A549 (cell line): ENCODE measurements around the gene CCDC80. TPM values are rescaled to one million over a fixed set of nuclear protein-coding genes. Genes with fewer than 3 reads are reported as not detected.

Source experiments
- ATAC-seq, 2 experiments: fragments of 200-7000 bp in 1 of 2; fragments of >200 bp in 1 of 2; cut with Nextera tagmentation in 1 of 2; cut with Tn5 transposase in 1 of 2; 3 replicates each; pipeline versions ENCODE4 v1.8.0 to v1.9.1; 2018 to 2020; ENCODE audit warnings: mild to moderate bottlenecking in 1 of 2, moderate library complexity in 1 of 2
- CTCF ChIA-PET: fragments of 300-600 bp; sonication (Branson Sonifier 250); formaldehyde crosslinking; extraction: SDS; loops from one replicate; lab custom pipeline; 2021; ENCODE audit warnings: antibody characterized with exemption, inconsistent platforms; lab: Yijun Ruan, JAX
- POLR2A ChIA-PET: fragments of 350-600 bp; formaldehyde crosslinking; extraction: SDS; loops from one replicate; lab custom pipeline; 2021; ENCODE audit warnings: antibody characterized with exemption, inconsistent platforms; lab: Yijun Ruan, JAX
- DNase-seq, 2 experiments: peaks; one replicate each; pipeline versions ENCODE4 v3.0.0 to v3.0.0-alpha.2; 2011 to 2016; ENCODE audit warnings: low read depth in 1 of 2, low spot score in 1 of 2
- FAIRE-seq: peaks from 2 replicates; lab custom pipeline; 2011; peaks lifted over from hg19 to GRCh38; lab: Jason Lieb, UNC
- H3K27ac ChIP-seq, 2 experiments: fragments of >200 bp; sonication (Bioruptor Twin); formaldehyde crosslinking; 3 replicates each; pipeline ENCODE4 v1.5.1; 2016 to 2017
- H3K4me1 ChIP-seq: fragments of >200 bp; sonication (Bioruptor Twin); formaldehyde crosslinking; 3 replicates; pipeline ENCODE4 v1.6.1; 2016
- H3K4me2 ChIP-seq: fragments of >200 bp; sonication (Bioruptor Twin); formaldehyde crosslinking; 3 replicates; pipeline ENCODE4 v1.6.1; 2016
- H3K4me3 ChIP-seq: fragments of >200 bp; sonication (Bioruptor Twin); formaldehyde crosslinking; 3 replicates; pipeline ENCODE4 v1.5.1; 2016
- H3K9me3 ChIP-seq: fragments of >200 bp; sonication (Bioruptor Twin); formaldehyde crosslinking; 3 replicates; pipeline ENCODE4 v1.6.1; 2016
- BHLHE40 ChIP-seq: IDR thresholded peaks from 2 replicates; pipeline ENCODE4 v1.6.1; 2012; ENCODE audit warnings: low read depth, low read length, inconsistent platforms
- CBX2 ChIP-seq: fragments of 200-600 bp; sonication (generic); IDR thresholded peaks from 2 replicates; pipeline ENCODE4 v1.6.1; 2016; ENCODE audit warnings: low read depth, mild to moderate bottlenecking, borderline replicate concordance
- CHD2 ChIP-seq: fragments of 150-350 bp; IDR thresholded peaks from 2 replicates; pipeline ENCODE4 v1.6.1; 2014; ENCODE audit warnings: low read length; ENCODE audit not compliant: partially characterized antibody
- CHD4 ChIP-seq: fragments of 200-600 bp; sonication (generic); IDR thresholded peaks from 2 replicates; pipeline ENCODE4 v1.6.1; 2016; ENCODE audit warnings: antibody characterized with exemption, mild to moderate bottlenecking, borderline replicate concordance
- ESRRA ChIP-seq: fragments of 150-350 bp; IDR thresholded peaks from 2 replicates; pipeline ENCODE4 v1.6.1; 2014; ENCODE audit warnings: mild to moderate bottlenecking, low read length, borderline replicate concordance
- HDAC2 ChIP-seq: fragments of 200-600 bp; sonication (generic); IDR thresholded peaks from 2 replicates; pipeline ENCODE4 v1.6.1; 2016
- HEYL ChIP-seq: fragments of 250-450 bp; sonication (Bioruptor Pico); IDR thresholded peaks from 2 replicates; pipeline ENCODE4 v1.8.0; 2021; ENCODE audit warnings: mild to moderate bottlenecking, moderate library complexity
- HOXB13 ChIP-seq: fragments of 250-450 bp; sonication (Bioruptor Pico); IDR thresholded peaks from 2 replicates; pipeline ENCODE4 v1.5.0; 2020; ENCODE audit warnings: low read depth, mild to moderate bottlenecking, moderate library complexity
- HOXB5 ChIP-seq: fragments of 250-450 bp; sonication (Bioruptor Pico); IDR thresholded peaks from 2 replicates; pipeline ENCODE4 v1.5.0; 2020; ENCODE audit warnings: mild to moderate bottlenecking, moderate library complexity
- JUN ChIP-seq, 2 experiments: fragments of >200 bp; sonication (Bioruptor Twin); formaldehyde crosslinking; IDR thresholded peaks; 2 replicates in 1 of 2; 3 replicates in 1 of 2; pipeline ENCODE4 v1.6.1; 2016 to 2017
- KDM1A ChIP-seq: fragments of 200-600 bp; sonication (generic); IDR thresholded peaks from 2 replicates; pipeline ENCODE4 v1.6.1; 2016; ENCODE audit warnings: low read depth, mild to moderate bottlenecking
- KDM5A ChIP-seq: fragments of 200-600 bp; sonication (generic); IDR thresholded peaks from 2 replicates; pipeline ENCODE4 v1.6.1; 2016; ENCODE audit warnings: antibody characterized with exemption, mild to moderate bottlenecking
- MYC ChIP-seq: IDR thresholded peaks from 2 replicates; pipeline ENCODE4 v1.6.1; 2012; ENCODE audit warnings: mild to moderate bottlenecking, inconsistent platforms, low read length, improper control_type of control experiment, borderline replicate concordance
- NFE2L2 ChIP-seq: fragments of 150-350 bp; conservative IDR thresholded peaks from 2 replicates; pipeline ENCODE4 v1.6.1; 2014; ENCODE audit warnings: low read length
- NR3C1 ChIP-seq: fragments of >200 bp; sonication (Bioruptor Twin); formaldehyde crosslinking; IDR thresholded peaks from 3 replicates; pipeline ENCODE4 v1.6.1; 2017
- POLR2AphosphoS2 ChIP-seq: conservative IDR thresholded peaks from 2 replicates; pipeline ENCODE4 v1.6.1; 2012; ENCODE audit warnings: low read length, improper control_type of control experiment, inconsistent platforms
- RAD21 ChIP-seq, 2 experiments: fragments of >200 bp in 1 of 2; sonication (Bioruptor Twin) in 1 of 2; formaldehyde crosslinking in 1 of 2; IDR thresholded peaks in 1 of 2; conservative IDR thresholded peaks in 1 of 2; 2 replicates in 1 of 2; 3 replicates in 1 of 2; pipeline ENCODE4 v1.6.1; 2012 to 2018; ENCODE audit warnings: inconsistent platforms in 1 of 2
- RARB ChIP-seq: fragments of 250-450 bp; sonication (Bioruptor Pico); IDR thresholded peaks from 2 replicates; pipeline ENCODE4 v1.8.0; 2021; ENCODE audit warnings: mild to moderate bottlenecking, moderate library complexity
- RCOR1 ChIP-seq: fragments of 150-350 bp; IDR thresholded peaks from 2 replicates; pipeline ENCODE4 v1.6.1; 2014; ENCODE audit warnings: antibody characterized with exemption, low read length, low read depth
- SMC3 ChIP-seq: fragments of >200 bp; sonication (Bioruptor Twin); formaldehyde crosslinking; IDR thresholded peaks from 3 replicates; pipeline ENCODE4 v1.6.1; 2018; ENCODE audit warnings: inconsistent platforms
- TFCP2L1 ChIP-seq: fragments of 250-450 bp; sonication (Bioruptor Pico); IDR thresholded peaks from 2 replicates; pipeline ENCODE4 v1.5.0; 2021; ENCODE audit warnings: mild to moderate bottlenecking
- WGBS: methylation state at CpG from one replicate; pipeline ENCODE4 v1.1.6; 2017; ENCODE audit errors: missing lambda C conversion rate; 5-methylcytosine and 5-hydroxymethylcytosine counted together
- polyA plus RNA-seq, 4 experiments: library from polyadenylated mRNA; depleted of rRNA in 3 of 4; stranded (reverse); fragments of >200 nt; fragmentation: RNase III in 1 of 4; extraction: RNeasy Plus Mini Kit Qiagen cat#74134 plus additional on column Dnase treatment in 1 of 4; gene quantifications; 2 replicates in 3 of 4; 3 replicates in 1 of 4; pipeline ENCODE4 v1.2.3, GENCODE V29; 2011 to 2017
- TF ChIP-seq, protein P1 (sequence below): IDR thresholded peaks from 2 replicates; pipeline ENCODE4 v1.6.1; 2012
- TF ChIP-seq, protein P2 (sequence below): fragments of >200 bp; sonication (Bioruptor Twin); formaldehyde crosslinking; IDR thresholded peaks from 3 replicates; pipeline ENCODE4 v1.6.1; 2016
- TF ChIP-seq, protein P3 (sequence below): IDR thresholded peaks from 2 replicates; pipeline ENCODE4 v1.6.1; 2012
- TF ChIP-seq, protein P4 (sequence below): fragments of 150-350 bp; IDR thresholded peaks from 2 replicates; pipeline ENCODE4 v1.6.1; 2014; ENCODE audit warnings: low read depth, mild to moderate bottlenecking, low read length
- TF ChIP-seq, protein P5 (sequence below): fragments of 250-450 bp; sonication (Bioruptor Pico); IDR thresholded peaks from 2 replicates; pipeline ENCODE4 v1.5.0; 2021; ENCODE audit warnings: mild to moderate bottlenecking, moderate library complexity, borderline replicate concordance

The CCDC80 gene
- polyA plus RNA-seq, 2 of the 4 experiments (the other 2 are of a cell fraction), result 54.1 to 148 TPM

DNA sequence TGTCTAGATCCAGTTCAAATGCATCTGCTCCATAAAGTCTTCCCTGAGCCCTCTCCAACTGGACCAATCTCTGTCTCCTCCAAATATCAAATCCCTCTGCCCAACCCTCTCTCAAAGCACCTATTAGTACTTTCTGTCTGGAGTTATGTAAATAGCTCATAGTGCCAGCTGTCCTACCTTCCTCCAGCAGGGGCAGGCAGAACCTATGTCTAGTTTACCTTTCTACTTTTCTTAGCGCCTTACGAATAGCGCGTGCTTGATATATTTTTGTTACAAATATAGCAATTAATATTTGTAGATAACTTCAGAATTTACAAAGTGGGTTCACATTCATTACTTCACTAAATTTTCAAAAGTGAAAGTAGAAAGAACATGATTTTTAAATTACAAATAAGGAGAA, 14.0 kb upstream of the CCDC80 start:
- peak in 1 of 2 experiments; percentile 64 for DNase-seq
- peak overlapping the region; percentile 82 for H3K4me2 ChIP-seq
- peak overlapping the region; percentile 92 to 99 for H3K27ac ChIP-seq
- H3K9me3 ChIP-seq, result peaks cover 8% of the 10 kb centered on the region
- ATAC-seq, result peak in 1 of 2 experiments; percentile 12; a peak in 1 of 6 replicates
- TF ChIP-seq CHD2 (no peak), POLR2AphosphoS2 (no peak), TFCP2L1 (no peak), NR3C1 (no peak), SMC3 (0 out of 3 replicates have a peak, but pooled peaks have one; percentile 13), HDAC2 (no peak), CBX2 (no peak), JUN (IDR thresholded peaks at IDR 0.05) (no peak), RAD21 (conservative IDR thresholded peaks at IDR 0.05 in 1 of 2, IDR thresholded peaks at IDR 0.05 in 1 of 2) (peak in 1 of 2 experiments; percentile 49; a peak in 3 of 5 replicates)
- TF ChIP-seq, protein P1, sequence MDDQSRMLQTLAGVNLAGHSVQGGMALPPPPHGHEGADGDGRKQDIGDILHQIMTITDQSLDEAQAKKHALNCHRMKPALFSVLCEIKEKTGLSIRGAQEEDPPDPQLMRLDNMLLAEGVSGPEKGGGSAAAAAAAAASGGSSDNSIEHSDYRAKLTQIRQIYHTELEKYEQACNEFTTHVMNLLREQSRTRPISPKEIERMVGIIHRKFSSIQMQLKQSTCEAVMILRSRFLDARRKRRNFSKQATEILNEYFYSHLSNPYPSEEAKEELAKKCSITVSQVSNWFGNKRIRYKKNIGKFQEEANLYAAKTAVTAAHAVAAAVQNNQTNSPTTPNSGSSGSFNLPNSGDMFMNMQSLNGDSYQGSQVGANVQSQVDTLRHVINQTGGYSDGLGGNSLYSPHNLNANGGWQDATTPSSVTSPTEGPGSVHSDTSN, result no peak
- TF ChIP-seq, protein P2, sequence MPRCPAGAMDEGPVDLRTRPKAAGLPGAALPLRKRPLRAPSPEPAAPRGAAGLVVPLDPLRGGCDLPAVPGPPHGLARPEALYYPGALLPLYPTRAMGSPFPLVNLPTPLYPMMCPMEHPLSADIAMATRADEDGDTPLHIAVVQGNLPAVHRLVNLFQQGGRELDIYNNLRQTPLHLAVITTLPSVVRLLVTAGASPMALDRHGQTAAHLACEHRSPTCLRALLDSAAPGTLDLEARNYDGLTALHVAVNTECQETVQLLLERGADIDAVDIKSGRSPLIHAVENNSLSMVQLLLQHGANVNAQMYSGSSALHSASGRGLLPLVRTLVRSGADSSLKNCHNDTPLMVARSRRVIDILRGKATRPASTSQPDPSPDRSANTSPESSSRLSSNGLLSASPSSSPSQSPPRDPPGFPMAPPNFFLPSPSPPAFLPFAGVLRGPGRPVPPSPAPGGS, result no peak
- no peak overlapping the region for H3K4me3 ChIP-seq
- 92% methylated on average over 4 of the region's 4 CpGs for WGBS
- FAIRE-seq, result no peak
- POLR2A ChIA-PET, result interaction anchor here (0.6 to 4.2 kb wide), 4 partner anchors 12 to 159 kb away, joined by 3 to 51 read pairs (median 8); no protein-coding TSS in a partner anchor
- H3K4me1 ChIP-seq, result peaks cover 65% of the 10 kb centered on the region
- CTCF ChIA-PET, result interaction anchor here (0.7 to 6.2 kb wide), 11 partner anchors 8 to 324 kb away, joined by 3 to 65 read pairs (median 9); partner anchors contain the start of genes CCDC80 and CD200R1

DNA sequence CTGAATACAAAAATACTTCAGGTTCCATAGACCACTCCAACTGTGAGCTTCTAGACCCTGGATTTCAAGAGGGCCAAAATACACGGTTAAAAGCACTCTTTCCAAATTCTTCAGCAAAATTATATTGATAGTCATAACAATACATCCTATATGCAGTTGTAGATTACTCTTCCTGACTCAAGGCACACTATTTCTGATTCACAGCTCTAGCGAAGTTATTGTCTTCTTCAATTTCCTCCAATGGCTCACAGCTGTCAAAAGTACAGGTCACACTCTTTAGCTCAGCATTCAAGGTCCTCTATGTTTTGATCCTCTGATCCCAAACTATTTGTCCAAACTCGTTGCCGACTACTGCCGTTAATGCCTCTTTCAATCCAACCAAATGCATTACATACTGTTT, 13.5 kb upstream of the CCDC80 start:
- Histone ChIP-seq H3K4me3 (no peak overlapping the region), H3K27ac (peak overlapping the region; percentile 92 to 99), H3K4me1 (peaks cover 69% of the 10 kb centered on the region), H3K4me2 (peak overlapping the region; percentile 82), H3K9me3 (peaks cover 8% of the 10 kb centered on the region)
- POLR2A ChIA-PET, result interaction anchor here (0.9 to 4.2 kb wide), 7 partner anchors 12 to 80 kb away, joined by 3 to 51 read pairs (median 6); no protein-coding TSS in a partner anchor
- CTCF ChIA-PET, result interaction anchor here (0.7 to 6.2 kb wide), 16 partner anchors 9 to 325 kb away, joined by 3 to 65 read pairs (median 8); partner anchors contain the start of genes CCDC80 and CD200R1
- DNase-seq (no peak), ATAC-seq (peak; percentile 2 to 3; a peak in 3 of 6 replicates), FAIRE-seq (no peak)
- WGBS, result 59% methylated on average over 5 of the region's 5 CpGs
- TF ChIP-seq HOXB5, result no peak
- TF ChIP-seq RARB (CRISPR knock-in tag), result no peak
- TF ChIP-seq, protein P3, sequence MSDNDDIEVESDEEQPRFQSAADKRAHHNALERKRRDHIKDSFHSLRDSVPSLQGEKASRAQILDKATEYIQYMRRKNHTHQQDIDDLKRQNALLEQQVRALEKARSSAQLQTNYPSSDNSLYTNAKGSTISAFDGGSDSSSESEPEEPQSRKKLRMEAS, result no peak
- TF ChIP-seq MYC, result no peak
- TF ChIP-seq RCOR1, result no peak
- no peak for TF ChIP-seq CBX2
- TF ChIP-seq KDM1A, result no peak
- no peak for TF ChIP-seq ESRRA
- TF ChIP-seq HDAC2, result no peak
- no peak for TF ChIP-seq CHD4
- TF ChIP-seq HOXB13, result no peak
- TF ChIP-seq, protein P4, sequence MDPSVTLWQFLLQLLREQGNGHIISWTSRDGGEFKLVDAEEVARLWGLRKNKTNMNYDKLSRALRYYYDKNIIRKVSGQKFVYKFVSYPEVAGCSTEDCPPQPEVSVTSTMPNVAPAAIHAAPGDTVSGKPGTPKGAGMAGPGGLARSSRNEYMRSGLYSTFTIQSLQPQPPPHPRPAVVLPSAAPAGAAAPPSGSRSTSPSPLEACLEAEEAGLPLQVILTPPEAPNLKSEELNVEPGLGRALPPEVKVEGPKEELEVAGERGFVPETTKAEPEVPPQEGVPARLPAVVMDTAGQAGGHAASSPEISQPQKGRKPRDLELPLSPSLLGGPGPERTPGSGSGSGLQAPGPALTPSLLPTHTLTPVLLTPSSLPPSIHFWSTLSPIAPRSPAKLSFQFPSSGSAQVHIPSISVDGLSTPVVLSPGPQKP, result no peak
- TF ChIP-seq KDM5A, result no peak
- TF ChIP-seq HEYL (CRISPR knock-in tag), result no peak
- TF ChIP-seq BHLHE40, result no peak
- TF ChIP-seq, protein P5, sequence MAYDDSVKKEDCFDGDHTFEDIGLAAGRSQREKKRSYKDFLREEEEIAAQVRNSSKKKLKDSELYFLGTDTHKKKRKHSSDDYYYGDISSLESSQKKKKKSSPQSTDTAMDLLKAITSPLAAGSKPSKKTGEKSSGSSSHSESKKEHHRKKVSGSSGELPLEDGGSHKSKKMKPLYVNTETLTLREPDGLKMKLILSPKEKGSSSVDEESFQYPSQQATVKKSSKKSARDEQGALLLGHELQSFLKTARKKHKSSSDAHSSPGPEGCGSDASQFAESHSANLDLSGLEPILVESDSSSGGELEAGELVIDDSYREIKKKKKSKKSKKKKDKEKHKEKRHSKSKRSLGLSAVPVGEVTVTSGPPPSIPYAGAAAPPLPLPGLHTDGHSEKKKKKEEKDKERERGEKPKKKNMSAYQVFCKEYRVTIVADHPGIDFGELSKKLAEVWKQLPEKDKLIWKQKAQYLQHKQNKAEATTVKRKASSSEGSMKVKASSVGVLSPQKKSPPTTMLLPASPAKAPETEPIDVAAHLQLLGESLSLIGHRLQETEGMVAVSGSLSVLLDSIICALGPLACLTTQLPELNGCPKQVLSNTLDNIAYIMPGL, result no peak
- TF ChIP-seq NFE2L2, result no peak
